ENCODE results near the gene CERS1.

The CERS1 gene, protein sequence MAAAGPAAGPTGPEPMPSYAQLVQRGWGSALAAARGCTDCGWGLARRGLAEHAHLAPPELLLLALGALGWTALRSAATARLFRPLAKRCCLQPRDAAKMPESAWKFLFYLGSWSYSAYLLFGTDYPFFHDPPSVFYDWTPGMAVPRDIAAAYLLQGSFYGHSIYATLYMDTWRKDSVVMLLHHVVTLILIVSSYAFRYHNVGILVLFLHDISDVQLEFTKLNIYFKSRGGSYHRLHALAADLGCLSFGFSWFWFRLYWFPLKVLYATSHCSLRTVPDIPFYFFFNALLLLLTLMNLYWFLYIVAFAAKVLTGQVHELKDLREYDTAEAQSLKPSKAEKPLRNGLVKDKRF
- 0 to 0.84 (median 0) reads per million in 9 experiments for total RNA-seq

DNA sequence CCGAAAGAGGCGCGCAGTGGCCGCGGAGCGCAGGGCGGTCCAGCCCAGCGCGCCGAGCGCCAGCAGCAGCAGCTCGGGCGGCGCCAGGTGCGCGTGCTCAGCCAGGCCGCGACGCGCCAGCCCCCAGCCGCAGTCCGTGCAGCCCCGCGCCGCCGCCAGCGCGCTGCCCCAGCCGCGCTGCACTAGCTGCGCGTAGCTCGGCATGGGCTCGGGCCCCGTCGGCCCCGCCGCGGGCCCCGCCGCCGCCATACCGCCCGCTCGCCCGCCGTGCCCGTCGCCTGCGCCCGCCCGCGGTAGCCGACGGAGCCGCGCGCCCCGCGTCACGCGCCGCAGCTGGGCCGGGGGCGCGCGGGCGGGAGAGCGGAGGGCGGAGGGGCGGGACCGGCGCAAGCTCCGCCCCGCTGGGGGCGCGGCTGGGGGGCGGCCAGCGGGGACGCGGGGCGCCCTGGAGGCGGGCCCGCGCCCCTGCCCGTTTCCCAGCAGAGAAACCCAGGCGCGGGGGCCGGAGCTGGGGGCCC is at the start of gene CERS1:
Gene CERS1, minus strand, starts transcription at position 335 of the 518 bp plus-strand sequence. Its CDS starts 86 bp downstream, at position 249.
- Mint-ChIP-seq H3K4me1 (ENCODE audit: low read depth in 2 of 2) (peaks cover 11 to 15% of the 10 kb centered on the region in 2 donors), H3K36me3 (ENCODE audit: insufficient read depth) (peaks cover 8% of the 10 kb centered on the region), H3K27me3 (peaks cover 17 to 34% of the 10 kb centered on the region in 2 donors), H3K27ac (no peak within 1 kb of the TSS), H3K4me3 (peak within 1 kb of the TSS; percentile 73 to 77), H3K9me3 (no peaks in the 10 kb centered on the region)
- peak; percentile 42 for ATAC-seq (replicated peaks)
- no peak for DNase-seq

DNA sequence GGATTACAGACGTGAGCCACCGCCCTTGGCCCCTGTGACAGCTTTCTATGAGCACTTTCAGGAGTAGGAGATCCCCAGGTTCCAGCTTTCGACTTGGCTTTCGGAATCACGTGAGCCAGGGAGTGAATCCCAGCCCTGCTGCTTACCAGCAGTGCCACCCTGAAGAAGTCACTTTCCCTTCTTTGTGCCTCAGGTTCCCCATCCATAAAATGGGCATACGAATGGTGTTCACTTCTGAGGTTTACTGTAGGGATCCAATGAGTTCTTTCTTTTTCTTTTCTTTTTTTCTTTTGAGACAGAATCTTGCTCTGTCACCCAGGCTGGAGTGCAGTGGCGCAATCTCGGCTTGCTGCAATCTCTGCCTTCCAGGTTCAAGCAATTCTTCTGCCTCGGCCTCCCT is 49.3 kb upstream of the CERS1 start:
- Mint-ChIP-seq H3K4me3 (no peak overlapping the region), H3K27ac (no peak overlapping the region)

DNA sequence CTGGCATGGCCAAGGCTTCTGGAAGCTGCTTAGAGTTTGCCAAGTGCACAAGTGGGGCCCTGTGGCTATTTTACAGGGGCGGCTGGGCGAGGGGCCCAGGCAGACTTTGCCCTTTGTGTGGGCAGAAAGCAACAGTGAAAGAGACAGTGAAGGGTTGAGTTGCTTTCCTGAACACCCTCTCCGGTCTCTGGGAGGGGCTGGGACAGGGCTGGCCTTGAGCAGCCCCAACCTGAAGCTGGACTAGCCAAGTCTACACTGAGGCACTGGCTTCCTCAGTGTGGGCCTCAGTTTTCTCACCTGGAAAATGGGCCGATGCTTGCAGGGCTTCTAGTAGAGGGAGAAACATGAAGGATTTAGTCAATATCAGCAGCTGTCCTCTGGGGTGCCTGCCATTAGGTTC is 47.5 kb upstream of the CERS1 start:
- ATAC-seq (replicated peaks): no peak

More for the DNA sequence above, 49.3 kb upstream of the CERS1 start:
- peaks cover 3 to 14% of the 10 kb centered on the region in 2 donors for H3K4me1 Mint-ChIP-seq (ENCODE audit: low read depth in 2 of 2)
- H3K36me3 Mint-ChIP-seq (ENCODE audit: insufficient read depth): peaks cover 3% of the 10 kb centered on the region
- DNase-seq (no peak), ATAC-seq (replicated peaks) (no peak)
- no peaks in the 10 kb centered on the region for H3K9me3 Mint-ChIP-seq
- peaks cover 16 to 29% of the 10 kb centered on the region in 2 donors for H3K27me3 Mint-ChIP-seq

DNA sequence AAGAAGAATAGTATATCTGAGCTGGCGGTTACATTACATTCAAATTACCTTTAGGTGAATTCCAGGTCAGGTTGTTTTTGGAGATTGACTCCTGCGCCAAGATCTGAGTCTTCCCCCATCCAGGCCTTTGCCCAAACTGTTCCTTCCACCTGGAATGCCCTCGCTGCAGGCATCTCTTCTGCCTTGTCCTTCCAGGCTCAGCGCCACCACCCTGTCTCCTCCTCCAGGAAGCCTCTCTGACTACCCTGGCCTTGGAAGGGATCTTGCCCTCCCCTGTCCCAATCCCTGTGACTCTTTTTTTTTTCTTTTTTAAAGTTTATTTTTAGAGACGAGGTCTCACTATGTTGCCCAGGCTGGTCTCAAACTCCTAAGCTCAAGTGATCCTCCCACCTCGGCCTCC is 46.7 kb upstream of the CERS1 start:
- H3K36me3 Mint-ChIP-seq (ENCODE audit: insufficient read depth): no peaks in the 10 kb centered on the region
- DNase-seq (no peak), ATAC-seq (replicated peaks) (no peak)
- H3K27me3 Mint-ChIP-seq: peaks cover 30 to 48% of the 10 kb centered on the region in 2 donors
- H3K27ac Mint-ChIP-seq: no peak overlapping the region
- peak overlapping the region; percentile 62 to 67 for H3K4me3 Mint-ChIP-seq
- no peaks in the 10 kb centered on the region for H3K9me3 Mint-ChIP-seq
- H3K4me1 Mint-ChIP-seq (ENCODE audit: low read depth in 2 of 2): peaks cover 8 to 10% of the 10 kb centered on the region in 2 donors

More for the DNA sequence above, 47.5 kb upstream of the CERS1 start:
- Mint-ChIP-seq H3K9me3 (no peaks in the 10 kb centered on the region), H3K4me1 (ENCODE audit: low read depth in 2 of 2) (peaks cover 8 to 13% of the 10 kb centered on the region in 2 donors), H3K27ac (no peak overlapping the region), H3K4me3 (no peak overlapping the region), H3K36me3 (ENCODE audit: insufficient read depth) (no peaks in the 10 kb centered on the region), H3K27me3 (peaks cover 30 to 47% of the 10 kb centered on the region in 2 donors)
- no peak for DNase-seq

DNA sequence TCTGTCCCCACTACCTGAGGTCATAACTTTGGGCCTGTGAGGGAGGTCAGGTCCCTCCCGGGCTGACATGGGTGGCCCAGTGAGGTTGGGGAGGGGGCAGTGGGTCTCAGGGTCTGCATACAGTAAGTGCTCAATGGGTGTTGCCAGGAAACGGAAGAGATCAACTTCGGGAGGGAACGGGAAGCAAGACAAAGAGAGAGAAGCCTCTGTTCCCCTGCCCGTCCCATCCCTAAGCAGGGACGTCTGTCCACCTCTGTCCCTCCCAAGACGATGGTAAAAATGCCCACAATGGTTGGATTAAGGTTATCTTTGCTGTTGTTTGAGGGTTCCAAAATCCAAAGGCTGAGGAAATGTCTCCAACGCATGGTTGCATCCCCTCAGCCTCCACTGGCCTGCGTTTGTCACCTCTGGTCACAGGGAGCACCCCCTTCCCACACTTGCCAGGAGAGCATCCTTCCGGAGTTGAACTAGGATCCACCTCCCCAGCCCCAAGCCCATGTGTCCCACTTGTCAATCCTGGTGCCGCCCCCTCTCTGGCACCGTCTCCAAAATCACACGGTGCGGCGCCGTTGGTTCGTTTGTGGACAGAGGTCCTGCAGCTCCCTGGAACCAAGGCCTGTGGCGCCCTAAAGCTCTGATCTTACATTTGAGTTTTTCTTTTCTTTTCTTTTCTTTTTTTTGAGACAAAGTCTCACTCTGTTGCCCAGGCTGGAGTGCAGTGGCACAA is 45.8 kb upstream of the CERS1 start:
- H3K27me3 Mint-ChIP-seq: peaks cover 30 to 47% of the 10 kb centered on the region in 2 donors
- no peak overlapping the region for H3K27ac Mint-ChIP-seq
- ATAC-seq (replicated peaks): no peak
- H3K9me3 Mint-ChIP-seq: no peaks in the 10 kb centered on the region
- H3K36me3 Mint-ChIP-seq (ENCODE audit: insufficient read depth): no peaks in the 10 kb centered on the region
- H3K4me3 Mint-ChIP-seq: peak overlapping the region; percentile 62 to 67
- DNase-seq: no peak
- peaks cover 8% of the 10 kb centered on the region in 2 donors for H3K4me1 Mint-ChIP-seq (ENCODE audit: low read depth in 2 of 2)

DNA sequence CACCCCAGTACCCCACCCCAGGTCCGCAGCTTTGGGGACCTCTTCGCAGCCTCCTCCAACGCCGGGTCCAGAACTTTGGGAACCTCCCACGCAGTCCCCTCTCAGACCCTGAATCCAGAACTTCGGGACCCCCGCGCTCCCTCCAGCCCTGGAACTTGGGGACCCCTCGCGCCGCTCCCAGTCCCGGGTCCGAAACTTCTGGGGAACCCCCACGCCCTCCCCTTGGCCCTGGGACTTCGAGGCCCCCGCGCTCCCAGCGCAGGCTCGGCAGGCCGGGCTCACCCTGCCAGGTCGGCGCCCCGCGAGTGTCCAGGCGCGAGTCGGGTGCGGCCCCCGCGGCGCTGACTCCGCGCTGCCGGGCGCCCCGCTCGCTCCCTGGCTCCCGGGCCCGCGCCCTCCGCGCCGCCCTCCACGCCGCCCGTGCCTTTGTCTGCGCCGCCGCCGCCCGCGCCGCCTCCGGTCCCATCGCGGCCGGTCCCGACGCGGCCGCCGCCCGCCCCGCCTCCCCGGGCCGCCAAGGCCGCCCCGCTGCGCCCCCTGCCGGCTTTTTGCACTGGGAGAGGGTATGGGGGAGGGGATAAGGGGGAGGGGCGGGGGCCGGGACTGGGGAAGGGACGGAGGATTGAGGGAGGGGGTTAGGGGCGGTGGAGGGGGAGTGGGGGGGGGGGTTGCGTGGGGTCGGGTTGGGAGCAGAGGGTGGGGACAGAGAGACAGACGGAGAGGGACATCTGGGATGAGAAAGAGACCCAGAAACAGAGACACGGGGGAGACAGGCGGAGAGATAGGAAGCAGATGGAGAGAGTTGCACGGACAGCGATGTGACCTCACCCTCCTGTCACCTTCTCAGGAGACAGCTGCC is 45.0 kb upstream of the CERS1 start, which contains the start of gene HOMER3:
Gene HOMER3, minus strand, starts transcription at position 449 of the 859 bp plus-strand sequence. CDS start 2,235 bp downstream, outside the sequence.
- Mint-ChIP-seq H3K36me3 (ENCODE audit: insufficient read depth) (no peaks in the 10 kb centered on the region), H3K27me3 (peaks cover 30 to 43% of the 10 kb centered on the region in 2 donors), H3K27ac (no peak within 1 kb of the TSS), H3K4me1 (ENCODE audit: low read depth in 2 of 2) (peaks cover 8% of the 10 kb centered on the region in 2 donors), H3K9me3 (no peaks in the 10 kb centered on the region), H3K4me3 (peak within 1 kb of the TSS; percentile 71 to 77)
- peak; percentile 54 to 64 (median 62) for DNase-seq
- peak; percentile 88 for ATAC-seq (replicated peaks)

DNA sequence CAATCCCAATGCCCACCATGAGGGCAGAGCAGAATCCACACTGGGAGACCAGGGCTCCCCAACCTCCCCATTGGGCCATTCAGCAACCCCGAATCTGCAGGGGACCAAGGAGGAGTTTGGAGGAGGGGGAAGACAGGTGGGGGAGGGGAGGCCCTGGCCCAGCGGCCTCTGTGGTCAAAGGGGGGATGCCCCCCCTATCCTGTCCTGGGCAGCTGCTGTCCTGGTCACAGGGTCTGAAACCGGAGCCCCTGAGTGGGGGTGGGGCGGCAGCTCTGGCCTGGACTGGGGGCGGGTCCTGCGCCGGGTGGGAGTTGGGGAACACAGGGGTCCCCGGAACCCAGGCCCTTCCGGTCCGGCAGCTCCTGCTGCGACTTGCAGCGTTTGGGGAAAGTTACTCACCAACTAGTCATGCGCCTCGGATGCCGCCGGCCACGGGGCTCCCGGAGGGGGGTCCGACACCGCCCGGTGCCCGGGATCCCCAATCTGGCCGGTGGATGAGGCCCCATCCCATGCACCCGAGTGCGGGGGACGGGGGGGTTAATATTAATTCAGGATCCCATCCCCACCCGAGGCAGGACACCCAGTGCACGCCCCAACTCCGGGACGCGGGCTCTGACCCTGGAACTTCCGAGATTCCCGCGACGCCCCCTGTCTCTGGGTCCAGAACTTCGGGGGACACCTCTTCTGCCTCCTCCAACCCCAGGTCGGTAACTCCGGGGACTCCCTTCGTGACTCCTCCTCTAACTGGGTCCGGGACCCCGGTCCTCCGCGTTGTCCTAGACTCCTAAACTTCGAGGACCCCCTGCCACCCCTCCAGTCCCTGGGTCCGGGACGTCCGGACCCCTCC is 44.2 kb upstream of the CERS1 start:
- Mint-ChIP-seq H3K36me3 (ENCODE audit: insufficient read depth) (no peaks in the 10 kb centered on the region), H3K27ac (peak overlapping the region in 1 of 2 donors; percentile 42), H3K27me3 (peaks cover 30 to 43% of the 10 kb centered on the region in 2 donors), H3K9me3 (no peaks in the 10 kb centered on the region), H3K4me3 (peak overlapping the region; percentile 75 to 77), H3K4me1 (ENCODE audit: low read depth in 2 of 2) (peaks cover 8% of the 10 kb centered on the region in 2 donors)
- ATAC-seq (replicated peaks): no peak
- DNase-seq: no peak

DNA sequence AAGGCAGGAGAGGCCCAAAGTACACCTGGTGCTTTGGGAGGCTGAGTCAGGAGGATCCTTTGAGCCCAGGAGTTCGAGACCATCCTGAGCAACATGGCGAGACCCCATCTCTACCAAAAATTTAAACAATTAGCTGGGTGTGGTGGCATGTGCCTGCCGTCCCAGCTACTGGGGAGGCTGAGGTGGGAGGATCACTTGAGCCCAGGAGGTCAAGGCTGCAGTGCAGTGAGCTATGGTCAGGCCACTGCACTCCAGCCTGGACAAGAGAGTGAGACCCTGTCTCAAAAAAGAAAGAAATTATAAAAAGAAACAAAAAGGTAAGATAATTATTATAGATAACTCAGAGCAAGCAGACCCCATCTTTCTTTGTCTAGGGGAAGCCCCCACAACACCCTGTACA is 43.2 kb upstream of the CERS1 start:
- peaks cover 8% of the 10 kb centered on the region in 2 donors for H3K4me1 Mint-ChIP-seq (ENCODE audit: low read depth in 2 of 2)
- peak overlapping the region in 1 of 2 donors; percentile 42 for H3K27ac Mint-ChIP-seq
- ATAC-seq (replicated peaks) (no peak), DNase-seq (no peak)
- no peaks in the 10 kb centered on the region for H3K9me3 Mint-ChIP-seq
- H3K4me3 Mint-ChIP-seq: peak overlapping the region; percentile 62 to 75
- peaks cover 32 to 48% of the 10 kb centered on the region in 2 donors for H3K27me3 Mint-ChIP-seq
- H3K36me3 Mint-ChIP-seq (ENCODE audit: insufficient read depth): no peaks in the 10 kb centered on the region

DNA sequence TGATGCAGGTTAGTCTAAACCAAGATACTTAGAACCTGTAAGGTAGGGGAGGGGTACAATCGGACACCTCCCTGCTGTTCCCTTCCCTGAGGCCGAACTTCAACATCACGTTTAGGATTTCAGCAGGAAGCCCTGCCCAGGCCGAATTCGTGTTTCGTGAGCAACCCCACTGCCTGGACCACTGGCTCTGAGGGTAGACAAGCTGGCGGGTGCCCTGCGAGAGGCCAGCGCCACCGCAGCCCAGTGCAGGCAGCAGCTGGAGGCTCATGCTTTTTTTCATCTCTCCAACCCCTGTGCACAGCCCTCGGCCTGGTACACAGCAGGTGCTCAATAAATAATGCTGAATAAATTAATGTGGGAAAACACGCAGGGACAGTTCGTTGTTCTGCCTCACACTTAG is 37.3 kb upstream of the CERS1 start:
- H3K9me3 Mint-ChIP-seq: no peaks in the 10 kb centered on the region
- no peak for DNase-seq
- H3K4me1 Mint-ChIP-seq (ENCODE audit: low read depth in 2 of 2): peaks cover 4 to 5% of the 10 kb centered on the region in 2 donors
- peaks cover 3% of the 10 kb centered on the region for H3K36me3 Mint-ChIP-seq (ENCODE audit: insufficient read depth)
- peaks cover 9 to 14% of the 10 kb centered on the region in 2 donors for H3K27me3 Mint-ChIP-seq
- ATAC-seq (replicated peaks): no peak
- peak overlapping the region in 1 of 2 donors; percentile 41 for H3K4me3 Mint-ChIP-seq
- H3K27ac Mint-ChIP-seq: no peak overlapping the region

DNA sequence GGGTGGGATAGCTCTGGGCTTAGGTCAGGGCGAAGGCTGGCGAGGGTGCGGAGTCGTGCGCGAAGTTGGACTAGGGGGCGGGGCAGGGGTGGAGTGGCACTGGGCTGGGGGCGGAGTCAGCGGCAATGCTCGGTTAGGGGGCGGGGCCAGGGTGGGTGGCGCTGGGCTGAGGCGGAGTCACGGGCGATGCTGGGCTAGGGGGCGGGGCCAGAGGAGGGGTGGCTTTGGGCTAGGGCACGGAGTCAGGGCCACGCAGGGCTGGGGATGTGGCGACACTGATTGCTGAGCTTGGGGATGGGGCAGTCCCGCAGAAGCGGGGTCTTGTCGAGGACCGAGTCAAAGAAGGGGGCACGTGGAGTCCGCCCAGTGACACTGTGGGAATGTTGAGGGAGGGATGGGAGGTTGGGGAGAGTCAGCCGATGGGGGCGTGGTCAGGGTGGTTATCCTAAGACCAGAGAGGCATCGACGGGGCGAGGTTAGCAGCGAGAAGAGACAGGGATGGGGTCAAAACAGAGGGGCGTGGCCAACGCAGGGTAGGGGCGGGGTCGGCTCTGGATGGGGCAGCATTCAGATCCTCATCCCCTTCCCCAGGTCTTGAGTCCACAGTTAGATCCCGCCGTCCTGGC is 36.4 kb upstream of the CERS1 start:
- peak overlapping the region; percentile 69 to 75 for H3K4me3 Mint-ChIP-seq
- peaks cover 10% of the 10 kb centered on the region for H3K36me3 Mint-ChIP-seq (ENCODE audit: insufficient read depth)
- peak overlapping the region in 1 of 2 donors; percentile 20 for H3K27ac Mint-ChIP-seq
- ATAC-seq (replicated peaks) (peak; percentile 94), DNase-seq (peak; percentile 55 to 68 (median 66))
- H3K27me3 Mint-ChIP-seq: peaks cover 9 to 14% of the 10 kb centered on the region in 2 donors
- peaks cover 4 to 5% of the 10 kb centered on the region in 2 donors for H3K4me1 Mint-ChIP-seq (ENCODE audit: low read depth in 2 of 2)
- no peaks in the 10 kb centered on the region for H3K9me3 Mint-ChIP-seq

DNA sequence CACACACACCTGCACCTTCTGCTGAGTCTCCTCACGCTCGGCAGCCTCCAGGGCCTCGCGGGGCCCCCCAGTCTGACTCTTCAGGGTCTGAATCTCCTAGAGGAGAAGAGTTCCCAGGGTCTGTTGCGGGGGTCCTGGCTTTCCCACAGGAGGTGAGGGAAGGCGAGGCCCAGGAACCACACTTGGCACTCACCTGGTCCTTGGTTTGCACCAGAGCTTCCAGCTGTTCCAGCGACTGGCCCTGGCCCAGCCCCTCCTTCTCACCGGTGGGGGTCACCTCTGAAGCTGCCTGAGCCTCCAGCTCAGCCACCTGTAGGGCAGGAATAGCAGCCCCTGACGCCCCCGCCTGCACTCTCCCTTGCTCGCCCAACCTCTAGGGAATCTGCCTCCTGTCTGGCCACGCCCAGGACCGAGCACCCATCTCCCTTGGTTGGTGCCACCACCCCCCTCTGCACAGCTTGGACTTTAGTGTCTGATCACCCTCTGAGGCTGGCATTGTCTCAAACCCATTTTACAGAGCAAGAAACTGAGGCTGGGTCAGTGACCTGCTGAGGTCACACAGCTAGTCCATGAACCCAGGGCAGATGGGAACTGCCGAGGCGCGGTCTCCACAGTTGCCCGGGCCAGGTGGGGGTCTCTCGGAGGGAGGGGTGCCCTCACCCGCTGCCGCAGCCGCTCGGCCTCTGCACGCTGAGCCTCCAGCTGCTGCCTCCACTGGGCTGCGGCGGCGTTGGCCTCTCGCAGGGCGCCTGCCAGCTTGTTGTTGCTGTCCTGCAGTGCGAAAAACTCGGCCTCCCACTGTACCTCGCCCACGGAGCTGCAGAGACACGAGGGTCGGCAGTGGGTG is 35.6 kb upstream of the CERS1 start:
- Mint-ChIP-seq H3K27ac (no peak overlapping the region), H3K4me1 (ENCODE audit: low read depth in 2 of 2) (peaks cover 4 to 5% of the 10 kb centered on the region in 2 donors), H3K4me3 (no peak overlapping the region), H3K27me3 (peaks cover 9 to 14% of the 10 kb centered on the region in 2 donors), H3K9me3 (no peaks in the 10 kb centered on the region), H3K36me3 (ENCODE audit: insufficient read depth) (peaks cover 18% of the 10 kb centered on the region)
- ATAC-seq (replicated peaks) (no peak), DNase-seq (no peak)

All from effector memory CD8-positive, alpha-beta T cell (primary cell).